Astrocyte (in vitro differentiated cells and primary cell): ENCODE data around the gene ABO.

Experiments
- EZH2 ChIP-seq: IDR thresholded peaks from 2 replicates; pipeline ENCODE4 v1.6.1; 2012; ENCODE audit warnings: mild to moderate bottlenecking, low read length, inconsistent platforms; ENCODE audit not compliant: insufficient read depth
- TF ChIP-seq, protein P1 (sequence below): IDR thresholded peaks from 2 replicates; pipeline ENCODE4 v1.5.1; 2011; ENCODE audit warnings: low read depth, mild to moderate bottlenecking, inconsistent platforms, low read length, moderate library complexity; ENCODE audit not compliant: insufficient read depth

DNA sequence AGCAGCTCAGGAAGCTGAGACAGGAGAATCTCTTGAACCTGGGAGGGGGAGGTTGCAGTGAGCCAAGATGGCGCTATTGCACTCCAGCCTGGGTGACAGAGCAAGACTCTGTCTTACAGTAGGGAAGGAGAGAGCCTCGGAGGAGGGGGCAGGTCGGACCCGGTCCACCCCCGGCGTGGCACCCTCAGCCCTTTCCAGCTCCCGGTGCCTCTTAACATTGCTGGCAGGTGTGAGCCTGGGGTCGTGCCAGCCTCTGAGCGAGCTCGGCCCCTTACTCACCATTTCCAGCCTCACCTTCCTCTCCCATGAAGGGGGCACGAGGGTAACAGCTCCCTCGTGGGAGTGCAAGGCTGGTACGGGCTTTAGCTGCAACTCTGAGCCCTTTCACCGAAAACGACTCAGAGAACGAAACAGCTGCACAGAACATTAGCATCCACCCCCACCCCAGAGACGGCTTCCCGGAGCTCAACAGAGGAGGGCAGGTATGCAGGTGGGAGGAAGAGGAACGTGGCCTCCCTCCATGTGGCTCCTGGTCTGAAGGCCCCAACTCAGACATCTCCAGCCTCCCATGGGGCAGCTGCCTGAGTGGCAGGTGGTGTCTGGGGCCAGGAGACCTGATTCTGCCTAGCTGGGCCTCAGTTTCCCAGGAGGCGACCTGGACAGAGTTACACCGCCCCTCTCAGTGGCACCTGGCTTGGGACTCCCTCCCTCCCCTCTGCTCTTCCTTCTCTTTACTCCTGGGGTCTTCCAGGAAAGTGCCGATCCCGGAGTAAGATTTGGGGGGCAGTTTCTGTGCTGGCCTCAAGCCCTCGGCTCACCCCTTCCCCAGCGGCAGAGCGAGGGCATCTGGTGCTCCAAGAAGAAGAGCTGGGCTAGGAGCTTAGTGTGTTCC, 28.5 kb upstream of the ABO start:
- TF ChIP-seq EZH2, result no peak
- TF ChIP-seq, protein P1, sequence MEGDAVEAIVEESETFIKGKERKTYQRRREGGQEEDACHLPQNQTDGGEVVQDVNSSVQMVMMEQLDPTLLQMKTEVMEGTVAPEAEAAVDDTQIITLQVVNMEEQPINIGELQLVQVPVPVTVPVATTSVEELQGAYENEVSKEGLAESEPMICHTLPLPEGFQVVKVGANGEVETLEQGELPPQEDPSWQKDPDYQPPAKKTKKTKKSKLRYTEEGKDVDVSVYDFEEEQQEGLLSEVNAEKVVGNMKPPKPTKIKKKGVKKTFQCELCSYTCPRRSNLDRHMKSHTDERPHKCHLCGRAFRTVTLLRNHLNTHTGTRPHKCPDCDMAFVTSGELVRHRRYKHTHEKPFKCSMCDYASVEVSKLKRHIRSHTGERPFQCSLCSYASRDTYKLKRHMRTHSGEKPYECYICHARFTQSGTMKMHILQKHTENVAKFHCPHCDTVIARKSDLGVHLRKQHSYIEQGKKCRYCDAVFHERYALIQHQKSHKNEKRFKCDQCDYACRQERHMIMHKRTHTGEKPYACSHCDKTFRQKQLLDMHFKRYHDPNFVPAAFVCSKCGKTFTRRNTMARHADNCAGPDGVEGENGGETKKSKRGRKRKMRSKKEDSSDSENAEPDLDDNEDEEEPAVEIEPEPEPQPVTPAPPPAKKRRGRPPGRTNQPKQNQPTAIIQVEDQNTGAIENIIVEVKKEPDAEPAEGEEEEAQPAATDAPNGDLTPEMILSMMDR, result no peak
